Esophagus muscularis mucosa (tissue), 4 donors: ENCODE results near the gene PTCD1. TPM values are rescaled to one million over a fixed set of nuclear protein-coding genes. Genes with fewer than 3 reads are reported as not detected.
A peak's percentile ranks its signal among the peaks of the same experiment; 100 is the strongest.

Experiments used
- DNase-seq: peaks from one replicate; pipeline ENCODE4 v3.0.0-alpha.2; 2017; ENCODE audit errors: extremely low spot score
- H3K27ac ChIP-seq, 4 donors: fragments of 200-600 bp; sonication (generic); replicated peaks in 1 of 4; 1 replicate in 3 of 4; 2 replicates in 1 of 4; pipeline ENCODE4 v1.5.1; 2016 to 2019; ENCODE audit warnings: mild to moderate bottlenecking in 1 of 4
- H3K27me3 ChIP-seq, 4 donors: fragments of 200-600 bp; sonication (generic); one replicate each; pipeline versions ENCODE4 v1.5.1 to v1.6.0; 2016 to 2019
- H3K36me3 ChIP-seq, 4 donors: fragments of 200-600 bp; sonication (generic); one replicate each; pipeline ENCODE4 v1.5.1; 2016 to 2019
- H3K4me1 ChIP-seq, 4 donors: fragments of 200-600 bp; sonication (generic); one replicate each; pipeline ENCODE4 v1.5.1; 2016 to 2019
- H3K4me3 ChIP-seq, 4 donors: fragments of 200-600 bp; sonication (generic); 1 replicate in 2 of 4; 2 replicates in 2 of 4; pipeline ENCODE4 v1.5.1; 2016 to 2019; ENCODE audit warnings: mild to moderate bottlenecking in 4 of 4, moderate library complexity in 1 of 4
- H3K9me3 ChIP-seq, 4 donors: fragments of 200-600 bp; sonication (generic); 1 replicate in 3 of 4; 2 replicates in 1 of 4; pipeline ENCODE4 v1.5.1; 2016 to 2019
- CTCF ChIP-seq, 3 experiments: fragments of 200-600 bp in 2 of 3; fragments of 450-650 bp in 1 of 3; sonication (generic) in 2 of 3; IDR thresholded peaks; one replicate each; pipeline ENCODE4 v1.5.1; 2017 to 2019; ENCODE audit warnings: antibody characterized with exemption in 3 of 3, mild to moderate bottlenecking in 2 of 3, moderate library complexity in 1 of 3
- EP300 ChIP-seq: sonication (generic); formaldehyde crosslinking; IDR thresholded peaks from one replicate; pipeline ENCODE4 v1.6.1; 2017; ENCODE audit warnings: antibody characterized with exemption
- POLR2A ChIP-seq: fragments of 450-650 bp; IDR thresholded peaks from one replicate; pipeline ENCODE4 v1.6.1; 2017; ENCODE audit warnings: antibody characterized with exemption, moderate library complexity, mild to moderate bottlenecking, low read depth
- POLR2AphosphoS5 ChIP-seq, 2 donors: sonication (generic); formaldehyde crosslinking; IDR thresholded peaks; one replicate each; pipeline ENCODE4 v1.6.1; 2017; ENCODE audit warnings: antibody characterized with exemption in 2 of 2
- WGBS: methylation state at CpG from one replicate; pipeline ENCODE4 v1.1.5; 2018; 5-methylcytosine and 5-hydroxymethylcytosine counted together
- intact Hi-C: fragments of 100-400 bp; cut with DNase I; formaldehyde crosslinking; loops from one replicate; pipeline ENCODE4 v1.15.1; 2023
- total RNA-seq, 4 donors: library from RNA; depleted of rRNA; stranded (reverse); fragments of >200 nt; gene quantifications; one replicate each; pipeline versions ENCODE4 v1.1.0 to v1.2.1, GENCODE V29; 2016

PTCD1 gene
- total RNA-seq, 4 donors from 2014 or later: 5.3 to 10.2 (median 7.6) TPM

DNA sequence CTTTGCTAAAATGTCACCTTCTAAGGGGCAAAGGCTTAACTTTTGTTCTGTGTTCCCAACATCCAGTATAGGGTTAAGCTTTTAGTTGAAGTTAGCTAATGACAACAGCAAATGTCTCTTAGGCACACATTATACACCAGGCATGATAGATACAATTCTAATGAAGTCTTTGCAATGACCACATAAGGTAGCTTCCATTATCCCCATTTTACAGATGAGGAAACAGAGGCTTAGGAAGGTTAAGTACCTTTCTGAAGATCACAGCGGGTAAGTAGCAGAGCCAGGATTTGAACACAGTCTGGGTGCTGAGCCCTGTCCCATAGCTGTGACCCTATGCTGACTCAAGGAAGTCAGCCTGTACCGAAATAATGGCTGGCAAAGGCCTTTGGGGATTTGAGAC is 28.0 kb downstream of the PTCD1 start:
- TF ChIP-seq CTCF (IDR thresholded peaks at IDR 0.05) (no peak), POLR2AphosphoS5 (IDR thresholded peaks at IDR 0.05) (no peak)
- H3K4me3 ChIP-seq: no peak overlapping the region
- peaks cover 32 to 47% (median 43%) of the 10 kb centered on the region in 4 donors for H3K4me1 ChIP-seq
- no peaks in the 10 kb centered on the region for H3K9me3 ChIP-seq
- H3K27me3 ChIP-seq: no peaks in the 10 kb centered on the region
- H3K36me3 ChIP-seq: peaks cover 35 to 57% (median 55%) of the 10 kb centered on the region in 4 donors
- intact Hi-C loops: no loop called here
- DNase-seq: no peak
- WGBS: 89% methylated on average over 2 of the region's 2 CpGs
- H3K27ac ChIP-seq: no peak overlapping the region

- H3K27me3 ChIP-seq: no peaks in the 10 kb centered on the region
- peak overlapping the region; percentile 95 to 98 (median 95) for H3K27ac ChIP-seq
- 37% methylated on average over 3 of the region's 3 CpGs for WGBS
Observed at GRCh38 chr7:99409806-99410205, 28.8 kb downstream of the PTCD1 start.

GRCh38 chr7:99409192-99409572 is 29.4 kb downstream of the PTCD1 start:
- Histone ChIP-seq H3K4me1 (peaks cover 46 to 58% (median 53%) of the 10 kb centered on the region in 4 donors), H3K27ac (peak overlapping the region; percentile 95 to 98 (median 95)), H3K9me3 (no peaks in the 10 kb centered on the region), H3K36me3 (peaks cover 32 to 52% (median 50%) of the 10 kb centered on the region in 4 donors), H3K27me3 (no peaks in the 10 kb centered on the region), H3K4me3 (peak overlapping the region; percentile 93 to 100 (median 97))
- DNase-seq: no peak
- intact Hi-C loops: loop anchor here (5.0 kb wide), 1 partner anchor 42 kb away; no protein-coding TSS in a partner anchor
- WGBS: under 1% methylated on average over 18 of the region's 18 CpGs
- no peak for TF ChIP-seq CTCF (IDR thresholded peaks at IDR 0.05)

More at GRCh38 chr7:99409806-99410205, 28.8 kb downstream of the PTCD1 start:
- H3K4me1 ChIP-seq: peaks cover 40 to 51% (median 47%) of the 10 kb centered on the region in 4 donors
- no peaks in the 10 kb centered on the region for H3K9me3 ChIP-seq
- H3K4me3 ChIP-seq: peak overlapping the region; percentile 93 to 100 (median 97)
- intact Hi-C loops: loop anchor here (5.0 kb wide), 1 partner anchor 43 kb away; no protein-coding TSS in a partner anchor
- DNase-seq: no peak
- no peak for TF ChIP-seq EP300
- no peak for TF ChIP-seq POLR2AphosphoS5 (IDR thresholded peaks at IDR 0.05)
- TF ChIP-seq CTCF (IDR thresholded peaks at IDR 0.05): no peak
- TF ChIP-seq POLR2A: no peak
- H3K36me3 ChIP-seq: peaks cover 30 to 52% (median 50%) of the 10 kb centered on the region in 4 donors

DNA sequence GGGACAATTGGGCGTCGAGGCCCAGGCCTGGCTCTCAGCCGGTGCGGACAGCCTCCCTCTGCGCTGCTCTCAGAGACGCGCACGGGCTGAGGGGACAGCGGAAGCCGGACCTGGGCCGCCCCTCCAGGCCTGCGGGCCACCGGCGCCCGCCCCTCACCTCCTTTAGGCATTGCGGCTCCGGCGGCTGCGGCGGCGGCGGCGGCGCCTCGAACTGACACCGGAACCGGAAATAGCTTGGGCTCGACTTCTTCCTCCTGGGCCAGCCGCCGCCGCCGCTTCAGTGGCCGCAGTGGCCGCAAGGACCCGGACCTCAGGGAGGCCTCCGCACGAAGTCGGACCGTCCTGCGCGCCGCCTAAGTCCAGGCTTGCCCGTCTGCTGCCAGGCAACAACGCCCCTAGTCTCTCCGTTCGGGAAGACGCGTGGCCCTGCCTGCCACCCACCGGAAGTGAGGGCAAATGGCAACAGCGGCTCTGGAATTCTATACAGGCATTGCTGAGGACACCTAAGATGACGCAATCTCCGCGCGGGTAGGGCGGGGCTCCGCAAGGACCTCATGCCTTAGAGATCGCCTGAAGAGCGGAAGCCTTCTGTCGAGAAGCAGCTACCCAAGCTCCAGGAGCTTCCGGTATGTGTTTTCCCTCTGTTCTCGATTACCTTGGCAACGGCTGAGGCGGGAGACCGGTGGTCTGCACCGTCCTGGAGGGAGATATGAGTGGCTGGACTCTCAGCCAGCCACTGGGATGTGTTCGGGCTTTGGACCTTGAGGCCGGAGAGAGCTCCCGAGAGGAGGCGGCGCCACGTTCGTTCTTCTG is 30.0 kb downstream of the PTCD1 start, which contains the start of the genes BUD31 and PDAP1:
Gene BUD31 (plus strand): TSS at position 591 of the 813 bp plus-strand sequence. CDS start 2,124 bp downstream, outside the sequence.
Gene PDAP1 (minus strand): TSS at position 219 of the 813 bp plus-strand sequence. CDS start 49 bp downstream, at position 170.
- Histone ChIP-seq H3K9me3 (no peaks in the 10 kb centered on the region), H3K27ac (peak within 1 kb of the TSS; percentile 95 to 98 (median 95)), H3K4me1 (peaks cover 46 to 62% (median 55%) of the 10 kb centered on the region in 4 donors), H3K36me3 (peaks cover 34 to 52% (median 50%) of the 10 kb centered on the region in 4 donors), H3K27me3 (no peaks in the 10 kb centered on the region), H3K4me3 (peak within 1 kb of the TSS; percentile 93 to 100 (median 97))
- peak in 2 of 3 experiments; percentile 12 to 27 for TF ChIP-seq CTCF (IDR thresholded peaks at IDR 0.05)
- peak; percentile 95 to 97 for TF ChIP-seq POLR2AphosphoS5 (IDR thresholded peaks at IDR 0.05)
- TF ChIP-seq POLR2A: peak; percentile 70
- TF ChIP-seq EP300: no peak
- DNase-seq: peak; percentile 98
- intact Hi-C loops: loop anchor here (5.0 kb wide), 1 partner anchor 41 kb away; no protein-coding TSS in a partner anchor
- WGBS: 0% methylated on average over 17 of the region's 72 CpGs
